ENCODE results near the gene ALG14.

DNA sequence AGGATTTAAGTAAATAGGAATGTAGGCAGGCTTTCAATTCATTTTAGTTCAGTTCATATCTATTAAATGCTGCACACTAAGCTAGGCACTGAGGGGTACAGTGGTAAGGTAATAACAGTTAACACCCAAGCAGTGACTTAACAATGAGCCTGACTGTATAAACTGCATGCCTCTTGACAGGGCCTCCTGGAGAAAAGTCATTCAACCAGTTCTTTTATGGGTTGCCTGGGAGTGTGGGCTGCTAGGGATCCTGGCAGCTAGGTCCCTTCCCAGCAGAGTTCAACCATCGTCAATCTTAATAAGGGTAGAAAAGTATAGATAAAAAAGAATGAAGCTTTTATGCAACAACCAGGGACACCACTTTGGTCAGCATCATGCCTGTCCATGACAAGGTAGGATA lies 8.1 kb upstream of the ALG14 start:
- no peak for TF ChIP-seq CTCF (IDR thresholded peaks at IDR 0.05; ENCODE audit: low read depth, low read length, poor library complexity, severe bottlenecking)
- TF ChIP-seq EZH2phosphoT487 (IDR thresholded peaks at IDR 0.05; ENCODE audit: borderline replicate concordance, low read length): no peak

Measured in DOHH2 (cell line).